Activated B cell treated with CpG ODN at 0.5 μM for 24 hours (primary cell): ENCODE data around the gene TNFAIP8. TPM values are rescaled to one million over a fixed set of nuclear protein-coding genes. Genes with fewer than 3 reads are reported as not detected.

Experiments
- ATAC-seq: fragments of 200-7000 bp; cut with Tn5 transposase; one replicate; pipeline ENCODE4 v1.10.0; 2021; ENCODE audit warnings: low read depth, mild to moderate bottlenecking, moderate library complexity
- CTCF ChIA-PET: fragments of 350-600 bp; sonication (Branson Sonifier 250); formaldehyde crosslinking; loops from one replicate; lab custom pipeline; 2021; ENCODE audit warnings: antibody characterized with exemption; lab: Charles Lee
- POLR2A ChIA-PET: fragments of 350-600 bp; sonication (Branson Sonifier 250); formaldehyde crosslinking; loops from one replicate; lab custom pipeline; 2021; ENCODE audit warnings: antibody characterized with exemption; lab: Charles Lee
- DNase-seq: peaks from one replicate; pipeline ENCODE4 v3.0.0; 2022
- H3K27ac Mint-ChIP-seq: one replicate; pipeline ENCODE4 v1.8.0; 2020; ENCODE audit warnings: mixed read lengths
- H3K27me3 Mint-ChIP-seq: one replicate; pipeline ENCODE4 v1.8.0; 2021; ENCODE audit warnings: mixed read lengths
- H3K36me3 Mint-ChIP-seq: one replicate; pipeline ENCODE4 v1.8.0; 2021; ENCODE audit warnings: low read depth, mixed read lengths
- H3K4me1 Mint-ChIP-seq: one replicate; pipeline ENCODE4 v1.8.0; 2021; ENCODE audit warnings: mixed read lengths
- H3K4me3 Mint-ChIP-seq: one replicate; pipeline ENCODE4 v1.8.0; 2020; ENCODE audit warnings: mild to moderate bottlenecking, mixed read lengths
- H3K9me3 Mint-ChIP-seq: one replicate; pipeline ENCODE4 v1.8.0; 2020; ENCODE audit warnings: mixed read lengths
- CTCF ChIP-seq: fragments of 200-600 bp; IDR thresholded peaks from one replicate; pipeline ENCODE4 v1.8.0; 2022; ENCODE audit warnings: antibody characterized with exemption, mild to moderate bottlenecking
- intact Hi-C: fragments of 100-400 bp; cut with micrococcal nuclease; formaldehyde crosslinking; loops from one replicate; pipeline ENCODE4 v1.15.1; 2024
- total RNA-seq: library from RNA; stranded (reverse); gene quantifications from 2 replicates; pipeline ENCODE4 v1.2.3, GENCODE V29; 2022

TNFAIP8 gene
- total RNA-seq, 1 donor from 2014 or later: 135 TPM

GRCh38 chr5:119324842-119325241 is 31.0 kb upstream of the TNFAIP8 start:
- H3K27ac Mint-ChIP-seq: peak overlapping the region; percentile 62
- peaks cover 13% of the 10 kb centered on the region for H3K36me3 Mint-ChIP-seq
- H3K27me3 Mint-ChIP-seq: no peaks in the 10 kb centered on the region
- H3K4me3 Mint-ChIP-seq: no peak overlapping the region
- peaks cover 94% of the 10 kb centered on the region for H3K4me1 Mint-ChIP-seq
- intact Hi-C loops: no loop called here
- H3K9me3 Mint-ChIP-seq: no peaks in the 10 kb centered on the region
- ChIA-PET CTCF (no interaction called here), POLR2A (interaction anchor here (0.6 to 0.8 kb wide), 2 partner anchors 9 to 33 kb away, joined by 5 read pairs; no protein-coding TSS in a partner anchor)
- no peak for DNase-seq
- TF ChIP-seq CTCF: no peak
- no peak for ATAC-seq

- intact Hi-C loops: no loop called here
- Mint-ChIP-seq H3K4me1 (peaks cover 94% of the 10 kb centered on the region), H3K36me3 (peaks cover 10% of the 10 kb centered on the region), H3K27ac (peak overlapping the region; percentile 84), H3K4me3 (peak overlapping the region; percentile 7), H3K27me3 (no peaks in the 10 kb centered on the region), H3K9me3 (no peaks in the 10 kb centered on the region)
- POLR2A ChIA-PET: interaction anchor here (0.7 kb wide), 1 partner anchor 13 kb away, joined by 3 read pairs; no protein-coding TSS in a partner anchor
- no peak for TF ChIP-seq CTCF
- CTCF ChIA-PET: no interaction called here
- ATAC-seq (no peak), DNase-seq (no peak)
Measured at GRCh38 chr5:119327018-119327417, 28.8 kb upstream of the TNFAIP8 start.

DNA sequence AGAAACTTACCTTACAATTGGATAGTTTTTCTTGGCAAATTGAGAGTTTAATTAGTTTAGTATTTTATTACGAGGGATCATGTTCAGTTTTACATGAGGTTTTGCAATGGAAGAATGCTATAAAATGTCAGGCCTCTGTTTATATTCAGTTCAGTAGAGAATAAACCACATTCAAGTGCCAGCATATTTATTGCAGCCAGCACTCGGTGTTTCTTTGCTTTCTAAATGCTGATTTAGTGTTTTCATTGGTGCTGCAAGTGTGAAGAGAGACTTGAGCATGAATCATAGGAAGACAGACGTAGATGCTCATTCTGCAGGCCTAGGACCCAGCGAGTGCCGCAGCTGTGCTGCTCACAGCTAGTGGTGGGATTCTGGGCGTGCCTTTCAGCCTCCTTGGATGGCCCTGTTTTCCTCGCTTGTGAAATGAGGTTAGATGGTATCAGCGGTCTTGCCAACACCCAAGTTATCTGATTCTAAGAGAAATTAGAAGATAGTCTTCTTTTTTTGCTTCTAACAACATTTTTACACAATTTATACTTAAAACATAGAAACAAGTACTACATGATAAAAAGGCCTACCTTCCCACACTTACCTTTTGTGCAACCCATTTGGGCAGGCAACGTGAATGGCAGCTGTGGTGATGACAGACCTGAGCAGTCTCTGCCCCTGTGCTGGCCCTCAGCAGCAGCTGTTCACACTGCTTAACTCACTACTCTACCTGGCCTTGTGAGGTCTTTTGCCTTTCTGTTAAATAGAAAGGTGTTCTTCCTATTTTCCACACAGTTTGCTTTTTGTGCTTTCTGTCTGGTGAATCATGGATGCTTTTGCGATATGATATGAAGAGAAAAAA is 26.8 kb upstream of the TNFAIP8 start:
- DNase-seq (no peak), ATAC-seq (no peak)
- POLR2A ChIA-PET: interaction anchor here (0.8 to 1.2 kb wide), 4 partner anchors 8 to 61 kb away, joined by 4 to 5 read pairs (median 4); no protein-coding TSS in a partner anchor
- H3K4me1 Mint-ChIP-seq: peaks cover 94% of the 10 kb centered on the region
- peak overlapping the region; percentile 69 for H3K27ac Mint-ChIP-seq
- no peak for TF ChIP-seq CTCF
- peaks cover 7% of the 10 kb centered on the region for H3K36me3 Mint-ChIP-seq
- H3K27me3 Mint-ChIP-seq: no peaks in the 10 kb centered on the region
- H3K4me3 Mint-ChIP-seq: no peak overlapping the region
- H3K9me3 Mint-ChIP-seq: no peaks in the 10 kb centered on the region
- CTCF ChIA-PET: no interaction called here
- intact Hi-C loops: loop anchor here (1.0 kb wide), 1 partner anchor 8 kb away; no protein-coding TSS in a partner anchor

DNA sequence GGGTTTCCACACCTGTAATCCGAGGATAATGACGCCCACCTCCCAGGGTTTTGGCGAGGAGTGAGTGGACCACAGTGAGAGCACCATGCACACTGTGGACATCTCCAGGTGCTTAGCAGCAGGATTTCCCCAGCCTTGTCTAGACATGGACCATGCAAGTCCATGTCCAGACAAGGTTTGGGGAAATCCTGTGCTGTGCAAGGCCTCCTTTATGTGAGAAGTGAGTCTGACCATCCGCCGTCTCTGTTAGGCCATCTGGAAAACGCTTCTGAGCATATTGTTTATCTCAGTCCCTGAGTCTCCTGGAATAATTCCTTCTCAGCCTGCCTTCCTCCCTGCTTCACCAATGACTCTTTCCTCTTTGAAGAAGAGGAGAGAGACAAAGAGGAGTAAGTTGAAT is 26.2 kb upstream of the TNFAIP8 start:
- Mint-ChIP-seq H3K27ac (peak overlapping the region; percentile 71), H3K9me3 (no peaks in the 10 kb centered on the region), H3K27me3 (no peaks in the 10 kb centered on the region), H3K36me3 (peaks cover 7% of the 10 kb centered on the region), H3K4me3 (no peak overlapping the region), H3K4me1 (peaks cover 93% of the 10 kb centered on the region)
- TF ChIP-seq CTCF: no peak
- intact Hi-C loops: loop anchor here (5.0 kb wide), 1 partner anchor 38 kb away; no protein-coding TSS in a partner anchor
- POLR2A ChIA-PET: interaction anchor here (2.7 kb wide), 1 partner anchor 12 kb away, joined by 16 read pairs; no protein-coding TSS in a partner anchor
- DNase-seq (no peak), ATAC-seq (no peak)
- CTCF ChIA-PET: interaction anchor here (0.7 to 1.0 kb wide), 2 partner anchors 11 to 82 kb away, joined by 3 read pairs; no protein-coding TSS in a partner anchor
